HepG2 (cell line): Measurements from ENCODE around the gene MYRIP. TPM values are rescaled to one million over a fixed set of nuclear protein-coding genes. Genes with fewer than 3 reads are reported as not detected.

Source experiments
- BCL3 ChIP-seq: sonication (generic); formaldehyde crosslinking; IDR thresholded peaks from 2 replicates; pipeline ENCODE4 v1.5.1; 2020; ENCODE audit warnings: mild to moderate bottlenecking, missing genetic modification reagents, moderate library complexity
- GABPA ChIP-seq, 2 experiments: IDR thresholded peaks; 2 replicates each; pipeline ENCODE4 v1.6.1; 2011 to 2016; ENCODE audit warnings: low read depth in 2 of 2, low read length in 1 of 2, missing biosample characterization in 1 of 2, missing genetic modification characterization in 1 of 2
- GABPB1 ChIP-seq: IDR thresholded peaks from 2 replicates; pipeline ENCODE4 v1.6.1; 2016; ENCODE audit warnings: mild to moderate bottlenecking, missing genetic modification reagents, moderate library complexity, missing compliant biosample characterization
- HOXA9 ChIP-seq: sonication (generic); formaldehyde crosslinking; IDR thresholded peaks from 2 replicates; pipeline ENCODE4 v1.8.1; 2022; ENCODE audit warnings: missing genetic modification reagents, mild to moderate bottlenecking, moderate library complexity, borderline replicate concordance
- KAT2B ChIP-seq: fragments of 150-350 bp; IDR thresholded peaks from 2 replicates; pipeline ENCODE4 v1.6.1; 2014; ENCODE audit warnings: low read depth, low read length, borderline replicate concordance
- MTA3 ChIP-seq: sonication (generic); formaldehyde crosslinking; IDR thresholded peaks from 2 replicates; pipeline ENCODE4 v1.4.0; 2020; ENCODE audit warnings: missing genetic modification reagents
- SIN3B ChIP-seq: fragments of 150-350 bp; IDR thresholded peaks from 2 replicates; pipeline ENCODE4 v1.6.1; 2014; ENCODE audit warnings: low read length
- SNAPC4 ChIP-seq: sonication (generic); formaldehyde crosslinking; IDR thresholded peaks from 2 replicates; pipeline ENCODE4 v1.4.0; 2020; ENCODE audit warnings: mild to moderate bottlenecking, missing genetic modification reagents
- STAG1 ChIP-seq: sonication (generic); formaldehyde crosslinking; IDR thresholded peaks from 2 replicates; pipeline ENCODE4 v1.4.0; 2020; ENCODE audit warnings: missing genetic modification reagents
- TARDBP ChIP-seq: sonication (generic); formaldehyde crosslinking; IDR thresholded peaks from 2 replicates; pipeline ENCODE4 v1.8.0; 2022; ENCODE audit warnings: mild to moderate bottlenecking, missing genetic modification reagents
- TRIM24 ChIP-seq: sonication (generic); formaldehyde crosslinking; IDR thresholded peaks from 2 replicates; pipeline ENCODE4 v1.8.0; 2022; ENCODE audit warnings: mild to moderate bottlenecking, missing genetic modification reagents
- ZNF207 ChIP-seq: fragments of 450-650 bp; IDR thresholded peaks from 2 replicates; pipeline ENCODE4 v1.6.1; 2016; ENCODE audit warnings: antibody characterized with exemption, borderline replicate concordance
- ZNF282 ChIP-seq: fragments of 450-650 bp; IDR thresholded peaks from 2 replicates; pipeline ENCODE4 v1.6.1; 2018; ENCODE audit not compliant: partially characterized antibody
- ZNF333 ChIP-seq: sonication (generic); formaldehyde crosslinking; IDR thresholded peaks from 2 replicates; pipeline ENCODE4 v1.4.0; 2020; ENCODE audit warnings: mild to moderate bottlenecking, missing genetic modification reagents, borderline replicate concordance
- ZNF674 ChIP-seq: sonication (generic); formaldehyde crosslinking; IDR thresholded peaks from 2 replicates; pipeline ENCODE4 v1.5.0; 2020; ENCODE audit warnings: low read depth, mild to moderate bottlenecking, missing genetic modification reagents
- ZNF709 ChIP-seq: sonication (generic); formaldehyde crosslinking; IDR thresholded peaks from 2 replicates; pipeline ENCODE4 v1.5.0; 2020; ENCODE audit warnings: mild to moderate bottlenecking, missing genetic modification reagents
- polyA plus RNA-seq, 8 experiments: library from polyadenylated mRNA; depleted of rRNA in 3 of 8; stranded (reverse) in 7 of 8; unstranded in 1 of 8; fragments of >200 nt; fragmentation: Illumina TruSeq in 4 of 8; extraction: Trizol in 4 of 8; gene quantifications; 2 replicates each; pipeline versions ENCODE4 v1.2.1 to v1.2.3, GENCODE V29; 2011 to 2016; ENCODE audit warnings: low read depth in 4 of 8, missing spikeins in 1 of 8, mixed read lengths in 1 of 8; ENCODE audit not compliant: insufficient read depth in 1 of 8
- total RNA-seq, 5 experiments: library from RNA; depleted of rRNA; stranded (reverse); fragments of >200 nt; fragmentation: Illumina TruSeq; extraction: Trizol; gene quantifications; 2 replicates each; pipeline ENCODE4 v1.2.3, GENCODE V29; 2016; ENCODE audit warnings: low read depth in 1 of 5
- TF ChIP-seq, protein P1 (sequence below): sonication (generic); formaldehyde crosslinking; IDR thresholded peaks from 2 replicates; pipeline ENCODE4 v1.8.1; 2022; ENCODE audit warnings: mild to moderate bottlenecking, missing genetic modification reagents
- TF ChIP-seq, protein P2 (sequence below): sonication (generic); formaldehyde crosslinking; conservative IDR thresholded peaks from 2 replicates; pipeline ENCODE4 v1.4.0; 2020; ENCODE audit warnings: missing genetic modification reagents
- TF ChIP-seq, protein P3 (sequence below): sonication (generic); formaldehyde crosslinking; IDR thresholded peaks from 2 replicates; pipeline ENCODE4 v1.4.0; 2020; ENCODE audit warnings: low read depth, mild to moderate bottlenecking, missing genetic modification reagents

Gene MYRIP
- total and polyA plus RNA-seq, 2 of the 13 experiments (the other 11 are each of a cell fraction or from before 2014, with no cell fraction given): 0.64 to 0.84 TPM

DNA sequence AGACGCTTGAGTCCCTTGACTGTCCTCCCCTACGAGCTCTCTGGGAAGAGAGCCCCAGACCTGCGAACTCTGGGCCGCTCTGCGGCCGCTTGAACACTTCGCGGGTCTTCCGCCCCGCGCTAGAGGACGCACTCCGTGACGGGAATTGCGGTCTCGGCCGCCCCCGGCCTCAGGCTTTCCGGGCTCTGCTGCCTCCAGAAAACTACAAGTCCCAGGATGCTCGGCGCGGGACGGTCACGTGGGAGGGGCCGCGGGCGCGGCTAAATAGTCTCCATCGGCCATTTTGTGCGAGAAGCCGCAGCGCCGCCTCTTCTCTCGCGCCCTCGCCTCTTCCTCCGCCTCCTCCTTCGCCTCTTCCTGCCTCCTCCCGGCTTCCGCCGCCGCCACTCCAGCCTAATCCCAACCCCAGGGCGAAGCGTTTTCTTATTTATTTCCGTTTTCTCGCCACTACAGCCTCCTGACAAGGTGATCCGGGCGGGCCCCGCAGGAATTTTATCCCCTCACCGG, 500.1 kb downstream of the MYRIP start, which contains the start of gene EIF1B (continued):
- TF ChIP-seq, protein P1, sequence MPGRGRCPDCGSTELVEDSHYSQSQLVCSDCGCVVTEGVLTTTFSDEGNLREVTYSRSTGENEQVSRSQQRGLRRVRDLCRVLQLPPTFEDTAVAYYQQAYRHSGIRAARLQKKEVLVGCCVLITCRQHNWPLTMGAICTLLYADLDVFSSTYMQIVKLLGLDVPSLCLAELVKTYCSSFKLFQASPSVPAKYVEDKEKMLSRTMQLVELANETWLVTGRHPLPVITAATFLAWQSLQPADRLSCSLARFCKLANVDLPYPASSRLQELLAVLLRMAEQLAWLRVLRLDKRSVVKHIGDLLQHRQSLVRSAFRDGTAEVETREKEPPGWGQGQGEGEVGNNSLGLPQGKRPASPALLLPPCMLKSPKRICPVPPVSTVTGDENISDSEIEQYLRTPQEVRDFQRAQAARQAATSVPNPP (CRISPR knock-in tag): no peak
- TF ChIP-seq KAT2B (no peak), BCL3 (CRISPR knock-in tag) (no peak), STAG1 (CRISPR knock-in tag) (no peak), ZNF207 (no peak), ZNF674 (CRISPR knock-in tag) (no peak), GABPA (IDR thresholded peaks at IDR 0.05; ENCODE audit: low read depth, low read length) (peak; percentile 60), GABPA (CRISPR knock-in tag; IDR thresholded peaks at IDR 0.05; ENCODE audit: low read depth) (peak; percentile 91), TRIM24 (CRISPR knock-in tag) (no peak), TARDBP (CRISPR knock-in tag) (0 out of 2 replicates have a peak, but pooled peaks have one; percentile 35), SNAPC4 (CRISPR knock-in tag) (peak; percentile 62; the same call in 1 of the 2 replicates), MTA3 (CRISPR knock-in tag) (no peak), GABPB1 (CRISPR knock-in tag) (peak; percentile 95), SIN3B (no peak), ZNF333 (CRISPR knock-in tag) (0 out of 2 replicates have a peak, but pooled peaks have one; percentile 50), ZNF282 (no peak), HOXA9 (no peak), ZNF709 (CRISPR knock-in tag) (peak; percentile 52; the same call in 1 of the 2 replicates)
- TF ChIP-seq, protein P2, sequence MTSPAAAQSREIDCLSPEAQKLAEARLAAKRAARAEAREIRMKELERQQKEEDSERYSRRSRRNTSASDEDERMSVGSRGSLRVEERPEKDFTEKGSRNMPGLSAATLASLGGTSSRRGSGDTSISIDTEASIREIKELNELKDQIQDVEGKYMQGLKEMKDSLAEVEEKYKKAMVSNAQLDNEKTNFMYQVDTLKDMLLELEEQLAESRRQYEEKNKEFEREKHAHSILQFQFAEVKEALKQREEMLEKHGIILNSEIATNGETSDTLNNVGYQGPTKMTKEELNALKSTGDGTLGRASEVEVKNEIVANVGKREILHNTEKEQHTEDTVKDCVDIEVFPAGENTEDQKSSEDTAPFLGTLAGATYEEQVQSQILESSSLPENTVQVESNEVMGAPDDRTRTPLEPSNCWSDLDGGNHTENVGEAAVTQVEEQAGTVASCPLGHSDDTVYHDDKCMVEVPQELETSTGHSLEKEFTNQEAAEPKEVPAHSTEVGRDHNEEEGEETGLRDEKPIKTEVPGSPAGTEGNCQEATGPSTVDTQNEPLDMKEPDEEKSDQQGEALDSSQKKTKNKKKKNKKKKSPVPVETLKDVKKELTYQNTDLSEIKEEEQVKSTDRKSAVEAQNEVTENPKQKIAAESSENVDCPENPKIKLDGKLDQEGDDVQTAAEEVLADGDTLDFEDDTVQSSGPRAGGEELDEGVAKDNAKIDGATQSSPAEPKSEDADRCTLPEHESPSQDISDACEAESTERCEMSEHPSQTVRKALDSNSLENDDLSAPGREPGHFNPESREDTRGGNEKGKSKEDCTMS (CRISPR knock-in tag): no peak
- TF ChIP-seq, protein P3, sequence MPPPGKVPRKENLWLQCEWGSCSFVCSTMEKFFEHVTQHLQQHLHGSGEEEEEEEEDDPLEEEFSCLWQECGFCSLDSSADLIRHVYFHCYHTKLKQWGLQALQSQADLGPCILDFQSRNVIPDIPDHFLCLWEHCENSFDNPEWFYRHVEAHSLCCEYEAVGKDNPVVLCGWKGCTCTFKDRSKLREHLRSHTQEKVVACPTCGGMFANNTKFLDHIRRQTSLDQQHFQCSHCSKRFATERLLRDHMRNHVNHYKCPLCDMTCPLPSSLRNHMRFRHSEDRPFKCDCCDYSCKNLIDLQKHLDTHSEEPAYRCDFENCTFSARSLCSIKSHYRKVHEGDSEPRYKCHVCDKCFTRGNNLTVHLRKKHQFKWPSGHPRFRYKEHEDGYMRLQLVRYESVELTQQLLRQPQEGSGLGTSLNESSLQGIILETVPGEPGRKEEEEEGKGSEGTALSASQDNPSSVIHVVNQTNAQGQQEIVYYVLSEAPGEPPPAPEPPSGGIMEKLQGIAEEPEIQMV (CRISPR knock-in tag): no peak
